HG02642 (cell line): ENCODE results near the gene CCDC200.
"Not testable (repeated sequence)": the region's sequence is repeated elsewhere in the genome, so short reads cannot be mapped to it uniquely, and the experiment has no call there.

Source experiments
- ATAC-seq: cut with Tn5 transposase; IDR thresholded peaks from one replicate; pipeline ENCODE4 v1.9.1; 2021; ENCODE audit warnings: mild to moderate bottlenecking; ENCODE audit not compliant: unreplicated experiment, poor library complexity

Gene CCDC200

GRCh38 chr17:43216762-43217613, 11.4 kb downstream of the CCDC200 start:
- no peak for ATAC-seq

- no peak for ATAC-seq
These were observed 12.1 kb downstream of the CCDC200 start for GRCh38 chr17:43216369-43216761.

- ATAC-seq, result no peak
These were observed 13.1 kb downstream of the CCDC200 start for GRCh38 chr17:43215341-43215740.

DNA sequence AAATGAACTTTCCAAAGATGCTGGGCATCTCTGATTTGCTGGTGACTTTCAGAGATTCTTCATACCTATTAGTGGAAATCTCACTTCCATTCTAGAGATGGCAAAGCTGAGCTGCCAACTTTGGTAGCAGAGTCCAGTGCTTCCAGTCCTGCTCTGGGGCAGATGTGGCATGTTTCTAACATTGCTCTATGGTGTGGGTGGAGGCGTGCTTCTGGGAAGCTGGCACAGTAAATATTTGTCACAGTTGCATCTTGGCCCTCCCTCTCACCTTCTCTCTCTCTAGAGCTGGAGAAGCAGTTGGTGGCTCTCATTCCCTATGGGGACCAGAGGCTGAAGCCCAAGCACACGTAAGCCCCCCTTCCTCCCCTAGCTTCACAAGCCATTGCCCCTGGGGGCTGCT, 14.9 kb downstream of the CCDC200 start:
- ATAC-seq, result no peak

DNA sequence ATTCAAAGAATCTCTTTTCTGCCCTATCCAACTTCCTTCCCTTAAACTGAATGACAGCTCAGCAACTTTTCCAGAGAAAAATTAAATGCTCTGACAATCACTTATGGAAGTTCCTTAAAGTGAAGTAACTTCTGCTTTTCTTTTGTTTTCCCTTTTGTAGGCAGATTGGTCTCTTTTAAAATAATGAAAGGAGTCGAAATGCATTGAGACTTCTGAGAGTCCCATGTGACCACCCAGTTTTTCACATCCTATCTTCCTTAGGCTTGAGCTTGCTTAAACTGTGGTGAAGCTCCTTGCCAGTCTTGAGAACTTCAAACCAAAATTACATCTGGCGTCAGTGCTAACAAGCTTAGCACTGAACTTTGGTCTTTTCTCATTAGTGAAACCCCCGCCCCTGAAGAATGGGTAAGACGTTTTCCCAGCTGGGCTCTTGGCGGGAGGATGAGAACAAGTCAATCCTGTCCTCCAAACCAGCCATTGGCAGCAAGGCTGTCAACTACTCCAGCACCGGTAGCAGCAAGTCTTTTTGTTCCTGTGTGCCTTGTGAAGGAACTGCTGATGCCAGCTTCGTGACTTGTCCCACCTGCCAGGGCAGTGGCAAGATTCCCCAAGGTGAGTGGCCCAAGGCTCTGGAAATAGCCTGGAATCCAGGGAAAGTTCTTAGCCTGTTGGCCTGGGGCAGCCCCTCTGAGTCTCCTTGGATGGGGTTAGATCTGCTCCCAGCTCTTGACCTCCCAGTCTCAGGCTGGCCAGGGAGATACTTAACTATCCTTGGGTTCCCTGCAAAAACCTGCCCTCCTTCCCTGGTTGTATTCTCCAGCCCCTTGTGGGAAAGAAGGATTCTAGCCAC, 15.6 kb downstream of the CCDC200 start:
- ATAC-seq, result no peak

DNA sequence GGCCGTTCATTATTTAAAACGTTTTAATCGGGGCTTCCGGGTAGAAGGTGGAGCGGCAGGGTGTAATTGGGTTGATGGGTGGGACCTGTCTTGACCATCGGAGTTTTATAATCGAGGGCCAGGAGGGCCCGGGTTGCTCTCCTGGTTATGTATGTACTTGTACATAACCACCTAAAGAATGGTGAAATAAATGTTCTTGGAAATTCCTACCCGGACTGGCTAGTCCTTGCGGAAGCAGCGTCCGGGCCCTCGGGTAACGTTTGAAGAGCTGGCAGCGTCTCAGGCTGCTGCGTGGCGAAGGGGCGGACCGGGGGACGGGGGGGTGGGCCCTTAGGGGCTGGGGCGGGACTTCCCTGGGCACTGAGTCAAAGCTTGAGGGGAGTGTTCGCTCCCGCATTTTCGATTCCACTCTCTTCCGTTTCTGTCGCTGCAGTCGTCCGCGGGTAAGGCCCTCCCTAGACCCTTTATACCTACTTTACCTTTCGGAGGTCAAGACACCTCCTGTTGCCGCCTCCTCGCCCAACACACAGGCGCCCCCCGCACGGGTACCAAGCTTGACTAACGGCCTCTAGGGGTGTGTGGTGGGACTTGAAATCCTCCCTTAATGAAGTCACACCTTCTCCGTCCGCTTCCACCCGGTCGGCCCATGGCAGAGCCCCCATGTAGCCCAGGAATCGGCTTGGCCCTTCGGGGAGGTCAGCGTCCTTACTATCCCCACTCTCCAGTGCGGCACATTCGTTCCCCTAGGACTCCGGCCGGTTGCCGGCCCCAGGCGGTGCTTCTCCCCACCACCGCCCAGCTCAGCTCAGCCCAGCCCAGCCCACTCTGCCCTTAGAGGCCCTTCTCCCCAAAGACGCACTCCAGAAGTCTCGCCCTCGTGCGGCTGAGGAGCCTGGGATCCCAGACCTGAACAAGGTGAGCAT, 16.7 kb downstream of the CCDC200 start, which contains the start of gene TMEM106A:
Gene TMEM106A, plus strand, starts transcription at position 396 of the 923 bp plus-strand sequence. CDS start 1,167 bp downstream, outside the sequence.
- peak; percentile 72 for ATAC-seq

DNA sequence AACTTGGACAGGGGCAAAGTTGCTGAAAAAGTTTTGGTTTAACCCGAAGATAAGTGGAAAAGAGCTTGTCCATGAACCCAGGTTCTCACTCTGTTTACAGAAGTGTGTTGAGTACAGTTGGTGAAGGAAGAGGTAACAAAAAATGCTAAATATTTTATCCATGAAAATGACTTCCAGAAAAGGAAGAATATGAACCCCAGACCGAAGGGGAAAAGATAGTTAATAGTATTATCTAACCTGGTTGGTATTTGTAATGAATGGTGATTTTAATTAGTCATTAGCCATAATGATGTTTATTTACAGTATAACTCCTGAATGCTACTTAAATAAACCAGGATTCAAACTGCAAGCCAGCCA, 17.3 kb downstream of the CCDC200 start:
- no peak for ATAC-seq

DNA sequence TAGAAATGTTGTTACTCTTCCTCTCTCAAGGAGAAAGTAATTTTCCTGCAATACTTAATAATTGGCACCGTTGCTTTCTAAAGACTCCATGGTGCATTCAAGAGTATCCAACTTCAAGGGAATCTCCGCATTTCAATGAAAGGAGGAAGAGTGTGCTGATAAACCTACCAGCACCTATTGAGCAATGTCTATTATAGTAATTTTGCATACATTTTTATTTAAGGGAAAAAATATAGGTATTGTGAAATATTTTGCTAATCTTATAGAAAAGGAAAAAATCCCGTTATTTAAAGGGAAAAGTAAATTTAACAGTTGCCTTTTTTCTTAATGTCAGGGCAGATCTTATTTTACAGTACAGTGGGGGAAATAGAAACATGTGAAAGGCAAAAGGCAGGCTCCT, 17.8 kb downstream of the CCDC200 start:
- ATAC-seq, result no peak

DNA sequence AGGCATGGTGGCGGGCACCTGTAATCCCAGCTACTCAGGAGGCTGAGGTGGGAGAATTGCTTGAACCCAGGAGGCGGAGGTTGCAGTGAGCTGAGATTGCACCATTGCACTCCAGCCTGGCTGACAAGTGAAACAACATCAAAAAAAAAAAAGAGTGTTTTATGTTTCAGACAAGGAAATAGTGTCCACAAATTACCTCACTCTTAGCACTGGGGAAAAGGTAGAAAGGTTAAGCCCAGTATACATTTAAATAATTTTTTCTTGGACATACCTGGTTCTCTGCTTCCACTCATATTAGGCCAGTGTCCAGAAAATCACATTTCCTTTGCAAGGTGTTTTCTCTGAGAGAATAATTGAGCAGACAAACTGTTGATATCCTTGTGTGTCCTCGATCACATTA, 25.4 kb downstream of the CCDC200 start:
- ATAC-seq, result not testable (repeated sequence)

GRCh38 chr17:43200127-43200526, 28.3 kb downstream of the CCDC200 start:
- ATAC-seq, result no peak

DNA sequence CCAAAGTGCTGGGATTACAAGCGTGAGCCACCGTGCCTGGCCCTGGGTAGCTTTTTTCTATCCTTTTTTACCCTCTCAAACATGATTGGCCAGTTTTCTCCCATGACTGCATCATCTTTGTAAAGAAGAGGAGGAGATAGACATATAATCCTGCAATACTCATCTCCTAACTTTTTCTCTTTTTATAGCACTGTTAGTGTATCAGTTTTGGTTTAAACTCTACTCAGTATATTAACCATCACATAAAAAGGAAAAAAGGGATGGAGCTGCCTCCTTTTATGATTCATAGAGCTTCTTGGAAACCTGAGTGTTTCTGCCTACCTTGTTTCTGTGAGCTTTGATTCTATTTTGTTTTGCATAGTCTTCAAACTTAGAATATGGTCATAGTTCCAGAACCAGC, 28.8 kb downstream of the CCDC200 start:
- ATAC-seq, result no peak

GRCh38 chr17:43193251-43193650, 35.2 kb downstream of the CCDC200 start:
- no peak for ATAC-seq

DNA sequence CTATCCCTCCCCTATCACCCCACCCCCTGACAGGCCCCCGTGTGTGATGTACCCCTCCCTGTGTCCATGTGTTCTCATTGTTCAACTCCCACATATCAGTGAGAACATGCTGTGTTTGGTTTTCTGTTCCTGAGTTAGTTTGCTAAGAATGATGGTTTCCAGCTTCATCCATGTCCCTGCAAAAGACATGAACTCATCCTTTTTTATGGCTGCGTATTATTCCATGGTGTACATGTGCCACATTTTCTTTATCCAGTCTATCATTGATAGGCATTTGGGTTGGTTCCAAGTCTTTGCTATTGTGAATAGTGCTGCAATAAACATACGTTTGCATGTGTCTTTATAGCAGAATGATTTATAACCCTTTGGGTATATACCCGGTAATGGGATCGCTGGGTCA, 41.8 kb downstream of the CCDC200 start:
- ATAC-seq, result not testable (repeated sequence)

- no peak for ATAC-seq
These were observed 44.5 kb downstream of the CCDC200 start for GRCh38 chr17:43183921-43184320.

- no peak for ATAC-seq
These were observed 52.3 kb downstream of the CCDC200 start for GRCh38 chr17:43176119-43176570.

DNA sequence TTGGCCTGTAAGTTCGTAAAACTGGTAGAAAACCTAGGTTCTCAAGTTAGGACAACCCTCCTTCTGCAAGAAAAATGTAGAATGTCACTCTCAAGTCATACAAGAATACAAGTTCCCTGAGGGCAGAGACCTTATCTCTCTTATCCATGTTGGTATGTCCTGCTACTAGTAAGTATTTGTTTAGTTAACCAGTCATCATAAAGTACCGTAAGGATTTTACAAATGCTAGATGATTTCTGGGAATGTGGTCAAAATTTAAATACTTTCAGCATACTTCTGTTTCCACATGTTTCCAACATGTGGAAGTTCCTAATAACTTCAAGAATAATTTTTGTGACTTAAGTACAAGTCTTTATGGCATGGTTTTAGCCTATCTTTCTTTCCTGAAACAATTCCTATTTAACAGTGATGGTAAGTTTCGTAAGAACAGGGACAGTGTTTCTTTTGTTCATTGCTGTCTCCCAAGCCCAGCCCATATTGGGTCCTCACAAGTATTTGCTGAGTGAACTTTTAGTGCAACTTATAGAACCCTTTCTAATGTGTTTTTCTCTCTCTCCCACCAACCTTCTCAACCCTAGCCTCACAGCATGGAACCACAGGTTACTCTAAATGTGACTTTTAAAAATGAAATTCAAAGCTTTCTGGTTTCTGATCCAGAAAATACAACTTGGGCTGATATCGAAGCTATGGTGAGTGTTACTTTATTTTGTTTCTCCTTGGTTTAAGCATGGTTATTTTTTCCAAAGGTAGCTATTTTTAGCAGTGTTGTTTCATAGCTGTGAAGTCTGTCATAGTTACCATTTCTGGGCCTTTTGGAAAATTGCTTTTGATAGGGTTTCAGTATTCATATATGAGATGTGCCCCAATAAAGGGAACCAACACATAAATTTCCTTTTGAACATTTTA, 53.0 kb downstream of the CCDC200 start:
- no peak for ATAC-seq

- no peak for ATAC-seq
These were observed 56.6 kb downstream of the CCDC200 start for GRCh38 chr17:43171586-43172487.
